HL-60 (cell line): Measurements from ENCODE around the gene GLIS1.

Source experiments
- DNase-seq, 2 experiments: peaks; one replicate each; pipeline ENCODE4 v3.0.0-alpha.2; 2010 to 2020; ENCODE audit warnings: low read depth in 1 of 2, low spot score in 1 of 2
- H3K27ac ChIP-seq: fragments of 250-450 bp; sonication (Bioruptor Pico); replicated peaks from 2 replicates; pipeline ENCODE4 v1.5.1; 2020; ENCODE audit warnings: mild to moderate bottlenecking, moderate library complexity
- H3K27me3 ChIP-seq: fragments of 250-450 bp; sonication (Bioruptor Pico); 2 replicates; pipeline ENCODE4 v1.5.1; 2021; ENCODE audit warnings: mild to moderate bottlenecking, moderate library complexity; ENCODE audit not compliant: insufficient read depth, poor library complexity, severe bottlenecking
- H3K4me3 ChIP-seq: replicated peaks from 2 replicates; pipeline ENCODE4 v1.5.1; 2011; ENCODE audit warnings: mild to moderate bottlenecking, control low read depth, low read length; ENCODE audit not compliant: insufficient read depth
- CTCF ChIP-seq: IDR thresholded peaks from one replicate; pipeline ENCODE4 v1.5.1; 2011; ENCODE audit warnings: low read length, control low read depth, inconsistent platforms; ENCODE audit not compliant: insufficient read depth
- GABPA ChIP-seq: IDR thresholded peaks from 2 replicates; pipeline ENCODE4 v1.6.1; 2012; ENCODE audit warnings: low read depth
- POLR2AphosphoS5 ChIP-seq: IDR thresholded peaks from 2 replicates; pipeline ENCODE4 v1.6.1; 2012; ENCODE audit warnings: low read depth
- SPI1 ChIP-seq: IDR thresholded peaks from 2 replicates; pipeline ENCODE4 v1.6.1; 2012; ENCODE audit warnings: low read depth, mild to moderate bottlenecking, borderline replicate concordance
- TF ChIP-seq, protein P1 (sequence below): IDR thresholded peaks from 2 replicates; pipeline ENCODE4 v1.6.1; 2012; ENCODE audit warnings: low read depth; ENCODE audit not compliant: insufficient replicate concordance

GLIS1 gene

DNA sequence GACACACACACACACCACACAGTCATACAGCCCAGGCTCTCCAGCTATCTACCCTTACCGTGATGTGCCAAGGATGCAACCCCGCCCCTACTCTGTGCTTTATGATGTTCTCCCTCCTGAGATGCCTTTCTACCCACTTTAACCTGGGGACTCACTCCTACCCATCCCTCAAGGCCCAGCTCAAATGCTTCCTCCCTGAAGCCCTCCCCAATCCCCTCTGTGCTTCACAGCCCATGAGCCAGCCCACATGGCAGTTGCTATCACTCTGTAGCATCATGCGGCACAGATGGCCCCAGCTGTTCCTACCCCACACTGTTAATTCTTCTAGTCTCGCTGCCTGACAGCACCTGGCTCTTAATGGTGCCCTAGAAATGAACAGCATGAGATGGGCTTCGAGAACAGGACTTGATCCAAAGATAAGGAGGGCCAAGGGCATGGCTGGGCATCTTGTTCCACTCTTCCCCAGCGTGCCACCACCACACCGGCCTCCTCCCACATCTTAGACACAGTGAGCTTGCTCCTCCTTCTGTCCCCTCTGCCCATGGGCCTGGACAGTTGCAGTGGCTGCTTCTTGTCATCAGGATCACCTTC, 109.8 kb downstream of the GLIS1 start:
- H3K4me3 ChIP-seq = no peak overlapping the region
- no peak overlapping the region for H3K27ac ChIP-seq
- H3K27me3 ChIP-seq = peaks cover 3% of the 10 kb centered on the region
- TF ChIP-seq POLR2AphosphoS5 (no peak), GABPA (no peak), CTCF (no peak), SPI1 (no peak)
- TF ChIP-seq, protein P1, sequence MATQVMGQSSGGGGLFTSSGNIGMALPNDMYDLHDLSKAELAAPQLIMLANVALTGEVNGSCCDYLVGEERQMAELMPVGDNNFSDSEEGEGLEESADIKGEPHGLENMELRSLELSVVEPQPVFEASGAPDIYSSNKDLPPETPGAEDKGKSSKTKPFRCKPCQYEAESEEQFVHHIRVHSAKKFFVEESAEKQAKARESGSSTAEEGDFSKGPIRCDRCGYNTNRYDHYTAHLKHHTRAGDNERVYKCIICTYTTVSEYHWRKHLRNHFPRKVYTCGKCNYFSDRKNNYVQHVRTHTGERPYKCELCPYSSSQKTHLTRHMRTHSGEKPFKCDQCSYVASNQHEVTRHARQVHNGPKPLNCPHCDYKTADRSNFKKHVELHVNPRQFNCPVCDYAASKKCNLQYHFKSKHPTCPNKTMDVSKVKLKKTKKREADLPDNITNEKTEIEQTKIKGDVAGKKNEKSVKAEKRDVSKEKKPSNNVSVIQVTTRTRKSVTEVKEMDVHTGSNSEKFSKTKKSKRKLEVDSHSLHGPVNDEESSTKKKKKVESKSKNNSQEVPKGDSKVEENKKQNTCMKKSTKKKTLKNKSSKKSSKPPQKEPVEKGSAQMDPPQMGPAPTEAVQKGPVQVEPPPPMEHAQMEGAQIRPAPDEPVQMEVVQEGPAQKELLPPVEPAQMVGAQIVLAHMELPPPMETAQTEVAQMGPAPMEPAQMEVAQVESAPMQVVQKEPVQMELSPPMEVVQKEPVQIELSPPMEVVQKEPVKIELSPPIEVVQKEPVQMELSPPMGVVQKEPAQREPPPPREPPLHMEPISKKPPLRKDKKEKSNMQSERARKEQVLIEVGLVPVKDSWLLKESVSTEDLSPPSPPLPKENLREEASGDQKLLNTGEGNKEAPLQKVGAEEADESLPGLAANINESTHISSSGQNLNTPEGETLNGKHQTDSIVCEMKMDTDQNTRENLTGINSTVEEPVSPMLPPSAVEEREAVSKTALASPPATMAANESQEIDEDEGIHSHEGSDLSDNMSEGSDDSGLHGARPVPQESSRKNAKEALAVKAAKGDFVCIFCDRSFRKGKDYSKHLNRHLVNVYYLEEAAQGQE = no peak
- DNase-seq = no peak

DNA sequence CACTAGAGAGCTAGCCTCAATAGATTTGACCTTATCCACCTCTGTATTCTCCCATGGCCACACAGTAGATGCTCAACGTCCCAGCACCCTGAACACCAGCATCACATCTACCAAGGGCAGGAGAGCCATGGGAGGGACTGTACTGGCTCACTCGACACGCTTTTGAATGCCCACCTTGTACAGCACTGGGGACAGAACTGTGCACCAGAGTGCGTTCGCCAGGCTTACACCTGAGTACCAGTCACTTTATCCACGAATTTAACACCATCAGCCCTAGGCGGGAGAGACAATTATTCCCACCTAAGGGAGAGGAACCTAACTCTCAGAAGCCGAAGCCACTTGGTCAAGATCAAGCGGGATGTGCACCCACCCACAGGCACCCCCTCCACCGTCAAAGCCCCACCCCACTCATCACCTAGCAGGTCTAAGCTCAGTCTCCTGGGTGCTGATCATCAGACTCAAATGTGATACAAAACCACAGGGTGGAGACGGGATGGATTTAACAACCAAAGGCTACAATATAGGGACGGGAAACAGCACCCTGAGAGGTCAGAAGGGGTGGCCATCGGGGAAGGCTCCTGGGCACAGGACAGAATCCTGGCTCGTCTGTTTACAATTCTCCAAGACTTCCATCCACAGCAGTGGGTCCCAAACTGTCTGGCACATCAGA, 110.5 kb downstream of the GLIS1 start:
- no peak overlapping the region for H3K4me3 ChIP-seq
- TF ChIP-seq, protein P1 = no peak
- TF ChIP-seq POLR2AphosphoS5 (no peak), GABPA (no peak), SPI1 (no peak), CTCF (no peak)
- no peak for DNase-seq
- H3K27ac ChIP-seq = no peak overlapping the region
- peaks cover 8% of the 10 kb centered on the region for H3K27me3 ChIP-seq

GRCh38 chr1:53627666-53628065, 111.3 kb downstream of the GLIS1 start:
- no peak for DNase-seq
- H3K4me3 ChIP-seq = no peak overlapping the region
- TF ChIP-seq CTCF (no peak), SPI1 (no peak), GABPA (no peak), POLR2AphosphoS5 (no peak)
- TF ChIP-seq, protein P1 = no peak
- H3K27me3 ChIP-seq = peaks cover 8% of the 10 kb centered on the region
- no peak overlapping the region for H3K27ac ChIP-seq
